HG03439 (cell line): ENCODE data around the gene UQCRHL.
"Not testable (repeated sequence)": the region's sequence is repeated elsewhere in the genome, so short reads cannot be mapped to it uniquely, and the experiment has no call there.

Experiments used
- ATAC-seq: cut with Tn5 transposase; IDR thresholded peaks from one replicate; pipeline ENCODE4 v1.9.1; 2021; ENCODE audit warnings: mild to moderate bottlenecking, moderate library complexity; ENCODE audit not compliant: unreplicated experiment

Gene UQCRHL

DNA sequence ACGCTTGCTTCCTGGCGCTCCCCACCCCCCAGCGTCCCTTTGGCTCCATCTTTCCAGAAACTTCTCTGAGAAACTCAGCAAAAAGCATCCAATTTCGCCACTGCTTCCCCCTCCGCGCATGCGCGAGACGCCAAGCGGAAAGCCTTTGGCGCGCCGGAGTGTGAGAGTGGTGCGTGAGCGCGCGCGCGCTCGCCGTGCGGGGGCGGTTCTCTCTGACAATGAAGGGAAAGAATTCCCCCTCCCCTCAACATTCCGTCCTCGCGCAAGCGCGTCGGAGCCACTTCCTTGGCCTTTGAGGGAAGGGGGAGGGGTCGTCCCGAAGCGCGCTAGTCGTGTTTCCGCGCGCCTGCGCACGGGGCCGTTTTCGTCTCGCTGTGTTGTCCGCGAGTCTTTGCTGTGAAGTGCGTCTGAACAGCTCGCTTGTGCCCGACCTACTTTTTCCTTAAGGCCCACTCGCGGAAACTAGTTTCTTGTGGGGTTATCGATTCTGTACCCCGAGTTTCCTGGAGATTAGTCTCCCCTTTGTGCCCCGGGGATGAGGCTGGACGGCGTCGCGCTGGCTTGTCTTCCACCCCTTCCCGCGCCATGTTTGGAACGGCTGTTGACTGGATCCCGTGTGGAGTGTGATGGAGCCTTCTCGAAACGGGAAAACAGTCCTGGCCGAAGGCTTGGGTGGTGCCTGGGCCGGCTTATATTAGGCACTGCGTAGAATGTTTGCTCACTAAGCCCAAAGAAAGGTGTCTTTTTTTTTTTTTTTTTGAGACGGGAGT is 28.5 kb upstream of the UQCRHL start:
- peak; percentile 47 for ATAC-seq

DNA sequence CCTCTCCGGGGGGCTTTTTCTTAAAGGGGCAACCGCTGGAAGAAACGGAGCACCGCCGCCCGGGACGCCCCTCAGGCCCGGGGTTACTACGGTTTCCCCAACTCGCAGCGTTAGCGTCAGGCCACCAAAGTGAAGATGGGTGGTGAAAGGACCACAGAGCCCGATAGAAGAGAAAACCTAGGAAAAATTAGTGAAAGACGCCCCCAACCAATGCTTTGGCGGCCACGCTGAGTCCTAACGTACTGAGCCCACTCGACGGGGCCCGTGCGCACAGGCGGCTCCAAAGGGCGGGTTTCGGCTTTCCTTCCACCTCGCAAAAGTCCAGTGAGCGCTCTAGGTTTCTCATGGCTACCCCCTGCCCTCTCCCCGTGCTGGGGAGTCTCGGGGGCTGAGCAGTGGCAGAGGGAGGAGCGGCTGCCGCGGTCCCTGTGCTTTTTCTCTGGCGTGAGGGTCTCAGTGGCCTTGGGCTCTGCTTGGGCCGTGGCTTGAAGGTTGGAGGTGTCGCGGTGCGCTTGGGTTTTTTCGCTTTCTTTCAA is 27.8 kb upstream of the UQCRHL start:
- ATAC-seq, result peak; percentile 3

DNA sequence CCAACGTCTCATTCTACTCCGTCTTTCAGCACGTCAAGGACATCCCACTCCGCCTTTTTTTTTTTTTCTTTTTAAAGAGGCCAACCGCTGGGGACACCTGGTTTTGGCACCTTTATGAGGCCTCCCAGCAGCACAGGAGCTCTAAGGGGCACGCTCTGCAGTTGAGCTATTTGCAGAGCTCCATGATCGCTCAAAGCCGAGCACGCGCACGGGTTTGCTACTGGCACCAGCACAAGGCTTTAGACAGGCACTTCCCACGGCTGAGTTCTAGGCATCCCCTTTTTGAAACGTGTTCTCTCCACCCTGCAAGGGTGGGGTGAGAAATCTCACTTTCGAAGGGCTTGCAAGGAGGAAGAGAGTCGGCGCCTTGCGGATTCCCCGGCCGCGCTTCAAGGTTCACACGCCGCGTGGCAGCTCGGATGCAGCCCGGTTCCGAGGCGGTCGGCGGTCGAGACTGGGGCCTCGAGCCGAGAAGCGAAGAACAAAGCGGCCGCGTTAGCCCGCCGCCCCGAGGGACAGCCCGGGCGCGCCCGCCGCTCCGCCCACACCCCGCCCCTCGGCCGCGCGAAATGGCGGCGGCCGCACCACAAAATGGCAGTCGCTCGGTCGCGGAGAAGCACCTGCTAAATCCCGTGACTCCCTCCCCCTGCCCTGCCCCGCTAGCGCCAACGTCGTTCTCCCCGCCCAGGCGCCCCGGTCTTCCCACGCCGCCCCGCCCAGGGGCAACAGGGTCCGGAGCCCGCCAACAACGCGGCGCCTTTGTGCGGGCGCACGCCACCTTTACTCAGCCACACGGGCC is 27.2 kb upstream of the UQCRHL start:
- peak; percentile 43 for ATAC-seq

DNA sequence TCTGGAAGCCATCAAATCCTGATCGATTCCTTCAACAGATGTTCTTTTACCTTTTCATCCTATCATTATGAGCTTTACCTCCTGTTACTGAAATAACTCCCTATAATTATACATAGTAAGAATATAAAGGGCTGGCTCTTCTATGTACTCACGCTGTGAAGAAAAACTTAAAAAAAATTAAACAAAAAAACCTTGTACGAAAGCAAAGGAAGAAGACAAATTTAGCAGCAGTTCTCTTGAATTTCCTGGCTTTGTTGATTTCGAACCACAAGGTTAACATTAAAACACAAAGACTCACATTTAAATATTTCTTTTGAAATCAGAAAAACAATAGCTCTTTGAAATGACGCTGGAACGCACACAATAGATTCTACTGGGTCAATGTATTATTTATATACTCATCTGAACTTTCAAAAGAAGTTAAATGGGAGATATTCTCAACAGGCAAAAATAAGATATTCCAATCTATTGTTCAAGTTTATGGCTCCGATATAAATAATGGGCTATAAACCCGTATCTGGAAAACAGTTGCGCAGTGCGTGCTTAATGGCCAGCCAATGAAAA is 26.5 kb upstream of the UQCRHL start:
- no peak for ATAC-seq

DNA sequence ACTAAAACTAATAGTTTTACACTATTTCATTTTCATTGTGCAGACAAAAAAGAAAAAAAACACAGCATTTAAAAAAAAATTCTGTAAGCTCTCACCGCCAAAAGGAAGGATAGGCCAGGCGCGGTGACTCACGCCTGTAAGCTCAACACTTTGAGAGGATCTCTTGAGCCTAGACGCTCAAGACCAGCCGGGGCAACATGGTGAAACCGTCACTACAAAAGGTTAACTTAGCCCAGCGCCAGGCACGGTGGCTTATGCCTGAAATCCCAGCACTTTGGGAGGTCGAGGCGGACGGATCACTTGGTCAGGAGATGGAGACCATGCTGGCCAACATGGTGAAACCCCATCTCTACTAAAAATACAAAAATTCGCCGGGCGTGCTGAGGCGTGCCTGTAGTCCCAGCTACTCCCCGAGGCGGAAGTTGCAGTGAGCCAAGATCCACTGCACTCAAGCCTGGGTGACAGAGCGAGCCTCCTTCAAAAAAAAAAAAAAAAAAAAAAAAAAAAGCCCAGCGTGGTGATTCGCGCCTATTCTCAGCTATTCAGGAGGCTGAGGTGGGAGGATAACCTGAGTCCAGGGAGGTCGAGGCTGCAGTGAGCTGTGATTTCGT is 25.7 kb upstream of the UQCRHL start:
- no peak for ATAC-seq

DNA sequence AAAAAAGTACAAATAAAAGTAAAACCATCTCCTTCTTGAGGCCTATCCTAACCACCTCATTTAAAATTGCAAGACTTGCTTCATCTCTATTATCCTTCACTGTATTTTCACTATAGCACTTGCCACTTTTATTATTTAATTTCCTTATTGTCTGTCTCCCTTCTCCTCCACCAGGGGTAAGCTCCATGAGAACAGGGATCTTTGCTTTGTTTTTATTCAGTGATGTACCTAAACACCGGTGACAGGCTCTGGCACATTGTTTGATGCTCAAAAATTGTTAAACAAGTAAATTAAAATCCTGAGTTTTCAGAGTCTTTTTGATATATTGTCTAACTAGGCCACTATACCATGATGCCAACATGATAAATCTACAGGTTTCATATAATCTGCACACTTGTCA is 22.8 kb upstream of the UQCRHL start:
- no peak for ATAC-seq

DNA sequence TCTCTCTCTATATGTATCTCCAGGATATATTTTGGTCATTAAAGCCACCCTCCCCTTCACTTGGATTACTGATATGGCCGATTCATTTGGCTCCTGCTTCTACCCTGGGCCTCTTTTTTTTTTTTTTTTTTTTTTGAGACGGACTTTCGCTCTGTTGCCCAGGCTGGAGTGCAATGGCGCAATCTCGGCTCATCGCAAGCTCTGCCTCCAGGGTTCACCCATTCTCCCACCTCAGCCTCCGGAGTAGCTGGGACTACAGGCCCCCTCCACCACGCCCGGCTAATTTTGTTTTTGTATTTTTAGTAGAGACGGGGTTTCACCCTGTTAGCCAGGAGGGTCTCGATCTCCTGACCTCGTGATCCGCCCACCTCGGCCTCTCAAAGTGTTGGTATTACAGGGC is 21.5 kb upstream of the UQCRHL start:
- ATAC-seq, result not testable (repeated sequence)

DNA sequence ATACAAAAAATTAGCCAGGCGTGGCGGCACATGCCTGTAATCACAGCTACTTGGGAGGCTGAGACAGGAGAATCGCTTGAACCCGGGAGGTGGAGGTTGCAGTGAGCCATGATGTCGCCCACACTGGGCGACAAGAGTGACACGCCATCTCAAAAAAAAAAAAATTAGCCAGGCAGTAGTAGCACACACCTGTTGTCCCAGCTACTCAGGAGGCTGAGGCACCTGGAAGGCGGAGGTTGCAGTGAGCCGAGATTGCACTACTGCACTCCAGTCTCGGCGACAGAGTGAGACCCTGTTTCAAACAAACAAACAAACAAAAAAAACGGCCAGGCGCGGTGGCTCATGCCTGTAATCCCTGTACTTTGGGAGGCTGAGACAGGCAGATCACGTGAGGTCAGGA is 20.1 kb upstream of the UQCRHL start:
- ATAC-seq, result not testable (repeated sequence)

DNA sequence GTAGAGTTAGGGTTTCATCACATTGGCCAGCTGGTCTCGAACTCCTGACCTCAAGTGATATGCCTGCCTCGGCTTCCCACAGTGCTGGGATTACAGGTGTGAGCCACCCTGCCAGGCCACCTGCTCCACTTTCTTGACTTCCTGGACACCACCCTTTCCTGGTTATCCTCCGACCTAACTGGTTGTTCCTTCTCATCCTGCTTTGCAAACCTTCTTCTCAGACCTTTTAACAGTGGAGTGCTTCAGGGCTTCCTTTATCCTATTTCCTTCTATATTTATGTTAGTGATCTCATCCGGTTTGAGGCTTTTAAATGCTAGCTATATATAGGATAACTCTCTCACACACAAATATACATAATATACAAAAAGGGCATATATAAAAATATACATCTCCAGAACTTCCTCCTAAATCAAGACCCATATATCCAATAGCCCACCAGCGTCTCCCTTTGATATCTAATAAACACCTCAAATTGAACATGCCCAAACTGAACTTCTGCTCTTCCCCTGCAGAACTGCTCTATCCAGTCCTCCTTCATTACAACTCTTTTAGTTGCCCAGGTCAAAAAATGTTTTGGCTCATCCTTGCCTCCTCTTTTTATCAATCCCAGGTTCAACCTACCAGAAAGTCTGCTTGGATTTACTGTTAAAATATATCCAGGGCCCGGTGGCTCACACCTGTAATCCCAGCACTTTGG is 19.5 kb upstream of the UQCRHL start:
- ATAC-seq, result no peak

DNA sequence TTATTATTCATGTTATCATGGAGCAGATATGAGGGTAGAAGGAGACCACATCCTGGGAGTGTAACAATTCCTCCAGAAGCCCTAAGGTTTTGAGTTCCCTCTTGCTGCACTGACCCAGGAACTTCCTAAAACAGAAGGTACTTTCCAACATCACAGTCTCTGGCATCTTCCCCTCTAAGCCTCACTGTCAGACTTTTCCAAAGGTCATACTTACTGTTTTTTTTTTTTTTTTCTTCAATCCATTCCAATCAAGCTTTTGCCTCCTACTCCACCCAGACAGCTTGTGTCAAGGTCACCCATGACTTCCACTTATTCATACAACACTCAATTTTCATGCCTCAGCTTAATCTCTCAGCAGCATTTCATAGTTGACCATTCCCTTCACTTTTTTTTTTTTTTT is 18.4 kb upstream of the UQCRHL start:
- no peak for ATAC-seq

DNA sequence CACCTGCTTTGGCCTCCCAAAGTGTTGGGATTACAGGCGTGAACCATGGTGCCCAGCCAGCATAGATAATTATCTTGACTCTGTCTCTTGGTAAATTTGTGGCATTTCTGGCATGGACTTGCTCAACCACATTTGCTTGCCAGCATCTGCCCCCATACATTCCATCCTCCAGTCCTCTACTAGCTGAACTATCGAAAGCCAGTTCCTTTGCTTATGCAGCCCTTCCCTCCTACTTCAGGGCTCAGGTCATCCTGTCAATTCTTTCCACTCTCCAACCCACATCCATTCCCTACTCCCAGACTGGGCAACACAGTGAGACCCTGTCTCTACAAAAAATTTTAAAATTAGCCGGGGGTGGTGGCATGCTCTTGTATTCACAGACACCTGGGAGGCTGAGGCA is 13.0 kb upstream of the UQCRHL start:
- ATAC-seq, result no peak

DNA sequence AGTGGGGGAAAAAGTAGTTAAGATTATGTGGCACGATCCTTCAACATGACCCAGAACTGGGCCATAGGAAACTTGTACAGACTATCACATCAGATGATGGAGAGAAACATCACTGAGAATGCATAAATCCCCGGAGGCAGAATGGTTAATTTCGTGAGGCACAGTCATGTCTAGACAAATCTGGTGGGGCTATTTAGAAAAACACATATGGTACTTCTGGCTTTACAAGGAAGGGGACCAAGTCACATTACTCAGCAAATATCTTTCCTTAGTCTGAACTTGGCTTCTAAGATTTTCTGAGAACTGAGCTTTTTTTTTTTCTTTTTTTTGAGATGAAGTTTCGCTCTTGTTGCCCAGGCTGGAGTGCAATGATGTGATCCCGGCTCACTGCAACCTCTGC is 9.2 kb upstream of the UQCRHL start:
- no peak for ATAC-seq

DNA sequence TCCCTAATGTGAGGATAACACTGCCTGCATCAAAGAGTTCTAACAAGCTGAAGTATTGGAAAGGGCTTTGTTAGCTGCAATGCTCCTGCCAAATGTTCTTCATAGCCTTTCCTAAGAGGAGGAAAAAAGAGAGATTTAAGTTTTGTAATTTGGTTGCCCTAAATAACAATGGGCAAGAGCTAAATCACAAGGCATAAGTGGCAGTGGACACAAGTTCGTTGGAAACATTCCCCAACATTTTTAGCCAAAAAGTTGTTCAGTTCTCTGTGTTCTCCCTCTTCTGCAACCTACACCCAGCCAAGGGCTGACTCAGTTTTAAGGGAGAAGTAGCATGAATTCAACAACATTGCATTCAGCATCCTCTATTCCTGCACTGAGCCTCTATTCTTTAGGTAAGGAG is 2.6 kb upstream of the UQCRHL start:
- ATAC-seq, result no peak

DNA sequence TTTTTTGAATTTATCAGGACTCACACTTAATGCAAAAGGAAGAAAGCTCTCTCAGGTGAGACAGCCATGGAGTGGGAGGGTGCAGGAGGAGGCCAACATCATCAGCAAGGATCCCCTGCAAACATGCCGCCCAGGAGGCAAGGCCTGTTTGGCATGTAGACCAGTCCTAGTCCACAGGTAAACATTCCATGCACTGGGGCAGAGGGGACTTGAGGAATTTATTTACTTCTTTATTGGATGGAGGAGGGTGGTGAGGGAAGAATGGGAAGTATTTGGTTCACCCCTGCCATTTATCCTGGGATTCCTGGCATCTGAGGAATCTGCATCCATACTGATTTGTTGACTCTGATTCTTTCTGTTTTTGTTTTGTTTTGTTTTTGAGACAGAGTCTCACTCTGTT is 1.5 kb upstream of the UQCRHL start:
- ATAC-seq, result no peak

DNA sequence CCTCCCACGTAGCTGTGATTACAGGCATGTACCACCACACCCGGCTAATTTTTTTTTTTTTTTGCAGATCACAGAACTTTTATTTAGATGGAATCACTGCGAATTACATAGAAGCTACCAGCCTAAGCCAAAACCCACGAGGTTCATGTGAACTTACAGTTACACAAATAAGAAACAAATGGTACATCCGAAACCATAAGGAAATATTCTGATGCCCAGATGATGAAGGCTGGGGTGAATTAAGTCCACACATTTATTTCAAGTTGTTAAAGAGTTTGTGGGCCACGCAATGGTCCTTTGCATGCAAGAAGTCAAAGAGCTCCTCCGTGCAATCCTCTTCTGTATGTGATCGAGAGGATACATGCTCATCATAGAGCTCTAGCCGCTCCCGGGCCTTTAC is 328 bp downstream of the UQCRHL start:
- ATAC-seq, result no peak

DNA sequence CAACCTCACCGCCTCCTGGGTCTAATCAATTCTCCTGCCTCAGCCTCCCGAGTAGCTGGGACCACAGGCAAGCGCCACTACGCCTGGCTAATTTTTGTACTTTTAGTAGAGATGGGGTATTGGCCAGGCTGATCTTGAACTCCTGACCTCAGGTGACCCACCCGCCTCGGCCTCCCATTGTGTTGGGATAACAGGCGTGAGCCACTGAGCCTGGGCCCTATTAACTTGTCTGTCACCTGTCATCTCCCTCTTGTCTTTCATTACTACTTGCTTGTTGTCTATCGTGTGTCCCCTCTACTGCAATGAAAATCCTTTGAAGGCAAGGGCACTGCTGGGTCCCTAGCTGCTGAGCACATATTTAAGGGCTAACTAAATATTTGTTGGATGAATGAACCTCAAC is 3.4 kb downstream of the UQCRHL start:
- ATAC-seq, result no peak

DNA sequence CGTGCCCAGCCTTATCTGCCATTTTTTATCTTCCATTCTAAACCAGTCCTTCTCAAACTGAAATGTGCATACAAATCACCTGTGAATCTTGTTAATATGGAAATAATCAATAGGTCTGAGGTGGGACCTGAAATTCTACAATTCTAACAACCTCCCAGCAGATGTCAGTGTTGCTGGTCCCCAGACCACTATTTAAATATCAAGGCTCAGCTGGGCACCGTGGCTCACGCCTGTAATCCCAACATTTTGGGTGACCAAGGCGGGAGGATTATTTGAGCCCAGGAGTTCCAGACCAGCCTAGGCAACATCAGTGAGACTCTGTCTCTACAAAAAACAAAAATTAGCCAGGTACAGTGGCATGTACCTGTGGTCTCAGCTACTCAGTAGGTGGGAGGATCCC is 4.1 kb downstream of the UQCRHL start:
- no peak for ATAC-seq

DNA sequence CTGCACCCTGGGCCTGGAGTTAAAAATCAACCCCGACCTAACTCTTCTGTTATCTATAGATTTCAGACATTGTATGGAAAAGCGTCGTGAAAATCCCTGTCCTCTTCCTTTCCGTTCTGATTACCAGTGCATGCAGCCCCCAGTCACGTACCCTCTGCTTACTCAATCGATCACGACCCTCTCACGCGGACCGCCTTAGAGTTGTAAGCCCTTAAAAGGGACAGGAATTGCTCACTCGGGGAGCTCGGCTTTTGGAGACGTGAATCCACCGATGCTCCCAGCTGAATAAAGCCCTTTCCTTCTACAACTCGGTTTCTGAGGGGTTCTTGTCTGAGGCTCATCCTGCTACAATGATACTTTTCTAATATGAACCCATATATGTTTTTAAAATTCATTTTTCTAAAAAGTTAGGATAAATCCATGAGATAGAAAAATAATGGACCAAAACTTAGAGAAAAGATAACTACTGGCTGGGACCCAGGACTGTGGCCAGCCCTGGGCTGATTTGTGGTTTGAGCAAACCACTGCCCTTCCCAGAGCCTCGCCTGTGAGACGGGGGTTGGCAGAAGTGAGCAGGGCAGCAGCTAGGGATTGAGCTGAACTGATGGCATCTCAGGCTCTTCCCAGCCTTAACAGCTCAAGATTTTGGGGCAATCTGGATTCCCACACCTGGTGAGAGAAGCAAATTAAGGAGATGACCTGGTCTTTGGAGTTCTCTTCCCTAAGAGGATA is 5.0 kb downstream of the UQCRHL start:
- no peak for ATAC-seq

DNA sequence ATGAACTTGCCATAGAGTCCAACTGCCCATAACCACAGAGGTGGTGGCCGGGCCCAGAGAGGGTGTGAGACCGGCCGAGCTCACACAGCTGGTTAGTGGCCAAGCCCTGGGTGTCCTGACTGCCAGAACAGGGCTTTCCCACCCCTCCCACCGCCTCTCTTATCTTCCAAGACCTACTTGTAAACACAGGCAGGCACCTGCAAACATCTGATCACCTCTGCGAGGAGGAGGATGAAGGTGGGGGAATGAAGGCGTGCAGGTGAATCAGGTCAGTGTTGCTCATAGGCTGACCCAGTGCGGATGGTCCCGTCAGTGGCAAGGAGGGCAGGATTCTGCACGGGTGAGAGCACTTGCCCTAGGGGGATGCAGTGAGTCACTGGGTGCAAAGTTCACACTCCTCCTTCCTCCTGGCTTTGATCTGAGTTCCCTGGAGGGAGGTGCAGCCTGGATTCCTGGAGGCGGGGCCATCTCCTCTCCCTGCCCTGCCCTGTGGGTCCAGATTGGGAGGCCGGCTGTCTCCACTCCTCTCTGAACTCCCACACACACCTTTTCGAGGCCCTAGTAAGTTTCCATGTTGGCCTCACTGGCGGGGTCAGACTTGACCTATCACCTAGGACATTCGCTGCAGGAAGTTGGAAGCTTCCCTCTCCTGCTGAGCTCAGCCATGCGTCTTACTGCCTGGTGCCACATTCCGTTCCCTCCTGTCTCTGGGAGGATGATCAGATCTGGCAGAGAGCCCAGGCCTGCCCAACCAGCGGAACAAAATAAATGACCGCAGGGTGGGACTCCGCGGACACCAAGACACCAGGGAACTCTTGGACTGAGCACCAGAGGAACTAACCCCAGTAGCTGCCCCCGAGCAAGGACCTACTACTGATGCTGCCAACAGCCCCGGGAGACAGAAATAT is 7.3 kb downstream of the UQCRHL start:
- no peak for ATAC-seq
